NT2/D1 (cell line): ENCODE data around the gene TEKT3.

Source experiments
- SUZ12 ChIP-seq: IDR thresholded peaks from 2 replicates; pipeline ENCODE4 v1.6.1; 2011; ENCODE audit not compliant: insufficient read length, insufficient read depth; ENCODE audit errors: extremely low read depth
- YY1 ChIP-seq: IDR thresholded peaks from 2 replicates; pipeline ENCODE4 v1.6.1; 2011; ENCODE audit not compliant: insufficient read length, insufficient read depth

DNA sequence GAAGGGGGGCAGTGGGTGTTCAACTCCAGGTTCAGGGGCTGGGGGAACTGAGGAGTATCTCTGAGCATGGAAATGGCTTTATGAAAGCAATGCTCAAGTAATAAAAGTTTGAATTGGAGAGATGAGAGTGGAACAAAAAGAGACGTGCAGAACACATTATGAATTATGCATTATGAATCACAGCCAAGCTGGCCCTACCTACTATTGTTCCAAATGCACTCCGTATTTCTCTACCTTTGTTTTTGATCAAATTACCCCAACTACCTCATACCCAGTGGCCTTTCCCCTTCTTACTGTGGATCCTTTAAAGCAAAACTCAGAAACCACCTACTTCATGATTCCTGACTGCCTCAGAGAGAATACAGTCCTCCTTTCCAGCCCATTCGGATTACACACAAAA is 38.1 kb downstream of the TEKT3 start:
- TF ChIP-seq YY1: no peak
- TF ChIP-seq SUZ12: no peak
